GM19023 (cell line): ENCODE results near the gene KDM3B.
A peak's percentile ranks its signal among the peaks of the same experiment; 100 is the strongest.
"Not testable (repeated sequence)": the region's sequence is repeated elsewhere in the genome, so short reads cannot be mapped to it uniquely, and the experiment has no call there.

ENCODE experiments used
- ATAC-seq: cut with Tn5 transposase; IDR thresholded peaks from one replicate; pipeline ENCODE4 v1.9.1; 2021; ENCODE audit warnings: mild to moderate bottlenecking, moderate library complexity; ENCODE audit not compliant: unreplicated experiment

The KDM3B gene, protein sequence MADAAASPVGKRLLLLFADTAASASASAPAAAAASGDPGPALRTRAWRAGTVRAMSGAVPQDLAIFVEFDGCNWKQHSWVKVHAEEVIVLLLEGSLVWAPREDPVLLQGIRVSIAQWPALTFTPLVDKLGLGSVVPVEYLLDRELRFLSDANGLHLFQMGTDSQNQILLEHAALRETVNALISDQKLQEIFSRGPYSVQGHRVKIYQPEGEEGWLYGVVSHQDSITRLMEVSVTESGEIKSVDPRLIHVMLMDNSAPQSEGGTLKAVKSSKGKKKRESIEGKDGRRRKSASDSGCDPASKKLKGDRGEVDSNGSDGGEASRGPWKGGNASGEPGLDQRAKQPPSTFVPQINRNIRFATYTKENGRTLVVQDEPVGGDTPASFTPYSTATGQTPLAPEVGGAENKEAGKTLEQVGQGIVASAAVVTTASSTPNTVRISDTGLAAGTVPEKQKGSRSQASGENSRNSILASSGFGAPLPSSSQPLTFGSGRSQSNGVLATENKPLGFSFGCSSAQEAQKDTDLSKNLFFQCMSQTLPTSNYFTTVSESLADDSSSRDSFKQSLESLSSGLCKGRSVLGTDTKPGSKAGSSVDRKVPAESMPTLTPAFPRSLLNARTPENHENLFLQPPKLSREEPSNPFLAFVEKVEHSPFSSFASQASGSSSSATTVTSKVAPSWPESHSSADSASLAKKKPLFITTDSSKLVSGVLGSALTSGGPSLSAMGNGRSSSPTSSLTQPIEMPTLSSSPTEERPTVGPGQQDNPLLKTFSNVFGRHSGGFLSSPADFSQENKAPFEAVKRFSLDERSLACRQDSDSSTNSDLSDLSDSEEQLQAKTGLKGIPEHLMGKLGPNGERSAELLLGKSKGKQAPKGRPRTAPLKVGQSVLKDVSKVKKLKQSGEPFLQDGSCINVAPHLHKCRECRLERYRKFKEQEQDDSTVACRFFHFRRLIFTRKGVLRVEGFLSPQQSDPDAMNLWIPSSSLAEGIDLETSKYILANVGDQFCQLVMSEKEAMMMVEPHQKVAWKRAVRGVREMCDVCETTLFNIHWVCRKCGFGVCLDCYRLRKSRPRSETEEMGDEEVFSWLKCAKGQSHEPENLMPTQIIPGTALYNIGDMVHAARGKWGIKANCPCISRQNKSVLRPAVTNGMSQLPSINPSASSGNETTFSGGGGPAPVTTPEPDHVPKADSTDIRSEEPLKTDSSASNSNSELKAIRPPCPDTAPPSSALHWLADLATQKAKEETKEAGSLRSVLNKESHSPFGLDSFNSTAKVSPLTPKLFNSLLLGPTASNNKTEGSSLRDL (N-terminal part only)

DNA sequence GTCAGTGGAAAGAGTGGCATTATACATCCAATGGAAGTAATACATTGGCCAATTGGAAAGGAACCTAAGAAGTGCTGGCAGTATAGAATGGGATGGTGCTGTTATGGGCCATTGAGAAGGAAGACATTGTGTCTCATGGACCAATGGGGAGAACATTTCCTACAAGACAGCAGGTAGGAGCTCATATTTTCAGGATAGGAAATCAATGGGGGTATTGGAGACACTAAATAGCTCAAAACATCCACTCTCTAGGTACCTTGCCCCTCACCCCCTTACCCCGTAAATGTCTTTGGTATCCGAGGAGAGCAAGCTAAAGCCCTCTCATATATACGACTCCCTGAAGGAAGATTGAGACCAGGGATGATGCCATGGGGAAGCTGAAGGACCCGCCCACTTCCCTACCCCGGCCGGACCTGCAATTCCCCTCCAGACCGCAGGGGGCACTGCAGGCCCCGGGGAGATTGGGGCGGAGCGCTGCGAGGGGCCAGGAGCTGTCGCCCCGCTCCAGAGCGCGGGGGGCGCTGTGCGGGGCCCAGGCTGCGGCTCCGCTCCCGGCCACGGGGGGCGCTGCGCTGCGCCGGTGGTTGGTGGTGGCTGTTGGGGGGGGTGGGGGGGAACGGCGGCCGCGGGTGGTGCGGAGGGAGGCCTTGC lies at the start of gene KDM3B:
Gene KDM3B, plus strand, starts transcription at position 615 of the 651 bp plus-strand sequence. CDS start 111 bp downstream, outside the sequence.
- ATAC-seq: peak; percentile 65

DNA sequence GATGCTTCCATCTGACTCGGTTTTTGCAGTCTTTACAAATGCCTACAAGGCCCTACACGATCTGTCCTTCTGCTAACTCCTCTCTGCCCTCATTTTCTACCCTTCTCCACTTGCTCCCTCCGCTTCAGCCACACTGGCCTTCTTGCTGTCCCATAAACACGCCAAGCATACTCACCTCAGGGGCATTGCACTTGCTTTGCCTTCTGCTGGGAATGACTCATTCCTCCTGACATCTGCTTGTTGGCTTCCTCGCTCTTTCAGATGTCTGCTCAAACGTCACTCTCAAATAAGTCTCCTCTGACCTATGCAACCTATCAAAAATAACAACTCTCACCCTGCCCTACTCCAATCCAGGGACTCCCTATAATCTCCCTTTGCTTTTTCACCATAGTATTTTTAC lies 49.1 kb upstream of the KDM3B start:
- no peak for ATAC-seq

DNA sequence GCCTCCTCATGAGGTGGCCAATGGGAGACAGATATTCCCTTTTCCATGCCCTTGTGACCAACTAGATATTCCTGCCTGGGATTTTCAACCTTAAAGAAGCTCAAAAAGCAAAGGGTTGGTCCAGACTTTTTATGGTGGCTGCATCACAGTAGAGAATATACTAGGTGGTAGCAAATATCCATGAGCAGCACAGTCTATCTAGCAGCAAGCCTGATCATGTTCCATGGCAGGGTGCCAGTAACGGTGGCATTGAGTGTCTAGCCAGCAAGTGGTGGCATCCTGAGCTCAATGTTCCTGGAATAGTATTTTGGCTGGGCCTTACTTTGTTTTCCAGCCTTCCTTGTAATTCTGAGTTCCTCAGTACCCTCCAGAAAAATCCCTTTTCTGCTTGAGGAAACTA lies 46.7 kb upstream of the KDM3B start:
- ATAC-seq: no peak

DNA sequence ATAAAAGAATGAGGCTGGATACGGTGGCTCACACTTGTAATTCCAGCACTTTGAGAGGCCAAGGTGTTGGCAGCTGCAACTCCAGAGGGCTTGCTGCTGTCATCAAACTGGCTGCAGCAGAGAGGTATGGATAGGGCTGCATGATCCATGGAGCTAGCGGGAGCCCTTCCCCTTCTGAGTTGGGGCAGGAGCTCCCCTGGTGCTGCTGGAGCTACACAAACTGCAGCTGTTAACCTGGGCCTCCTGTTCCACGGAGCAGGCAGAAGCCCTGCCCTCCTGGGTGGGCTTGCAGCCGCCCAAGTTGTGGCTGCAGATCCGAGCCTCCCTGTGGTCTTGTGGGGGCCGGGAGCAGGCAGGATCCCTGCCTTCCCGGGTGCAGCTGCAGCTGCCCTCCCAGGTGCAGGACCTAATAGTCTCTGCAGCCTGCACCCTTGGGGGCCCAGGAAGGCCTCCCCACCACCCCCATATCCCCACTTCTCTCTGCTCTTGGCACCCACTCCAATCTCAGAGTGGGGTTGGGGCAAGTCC lies 36.7 kb upstream of the KDM3B start:
- ATAC-seq: no peak

DNA sequence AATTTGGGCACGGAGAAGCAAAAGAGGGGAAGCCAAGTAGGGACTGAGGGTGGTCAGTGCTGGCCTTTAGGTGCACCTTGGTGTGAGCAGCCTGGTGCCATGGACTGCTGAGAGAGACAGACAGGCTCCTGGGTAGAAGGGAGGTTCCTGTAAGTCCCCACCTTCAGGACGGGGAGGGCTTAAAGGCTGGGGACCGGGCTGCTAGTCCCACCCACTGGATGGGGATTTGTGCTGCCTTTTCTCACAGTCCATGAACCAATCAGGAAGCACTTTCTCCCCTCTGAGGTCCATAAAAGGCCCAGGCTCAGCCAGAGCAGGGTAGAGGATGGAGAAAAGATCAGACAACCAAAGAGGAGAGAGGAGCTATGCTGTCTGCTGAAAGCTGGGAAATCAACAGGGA lies 36.1 kb upstream of the KDM3B start:
- no peak for ATAC-seq

DNA sequence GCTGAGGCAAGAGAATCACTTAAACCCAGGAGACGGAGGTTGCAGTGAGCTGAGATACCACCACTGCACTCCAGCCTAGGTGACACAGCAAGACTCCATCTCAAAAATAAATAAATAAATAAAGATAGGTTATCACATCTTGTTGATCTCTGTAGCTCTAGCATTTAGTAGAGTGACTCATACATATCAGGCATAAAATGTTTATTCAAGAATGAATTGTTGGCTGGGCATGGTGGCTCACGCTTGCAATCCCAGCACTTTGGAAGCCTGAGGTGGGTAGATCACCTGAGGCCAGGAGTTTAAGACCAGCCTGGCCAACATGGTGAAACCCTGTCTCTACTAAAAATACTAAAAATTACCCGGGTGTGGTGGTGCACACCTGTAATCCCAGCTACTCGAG lies 34.3 kb upstream of the KDM3B start:
- not testable (repeated sequence) for ATAC-seq

DNA sequence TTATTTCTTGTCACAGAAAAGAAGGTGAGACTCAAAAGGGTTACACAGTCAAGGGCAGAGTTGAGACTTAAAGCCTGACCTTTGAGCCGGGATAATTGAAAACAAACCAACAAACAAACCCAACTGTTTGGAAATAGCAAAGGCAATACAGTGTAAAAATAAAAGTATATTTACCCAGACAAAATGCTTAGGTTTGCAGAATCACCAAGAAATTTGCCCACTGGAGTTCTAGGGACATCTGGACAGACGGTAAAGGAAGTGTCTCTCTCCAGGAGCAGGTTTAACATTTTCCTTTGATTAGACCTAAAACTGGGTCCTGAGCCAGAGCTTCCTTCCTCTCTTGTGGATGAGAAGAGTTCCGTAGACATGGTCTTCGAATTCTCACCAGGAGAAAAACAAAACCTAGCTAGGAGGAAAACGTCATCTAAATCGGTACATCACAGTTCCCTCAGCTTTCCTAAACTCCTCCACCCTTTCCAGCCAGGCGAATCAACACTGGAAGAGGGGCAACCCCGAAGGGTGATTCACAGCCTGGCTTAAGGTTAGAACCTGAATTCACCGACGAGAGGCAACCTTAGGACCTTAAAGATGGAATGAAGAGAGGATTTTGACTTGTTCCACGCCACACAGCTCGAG lies 21.6 kb upstream of the KDM3B start:
- ATAC-seq: no peak

DNA sequence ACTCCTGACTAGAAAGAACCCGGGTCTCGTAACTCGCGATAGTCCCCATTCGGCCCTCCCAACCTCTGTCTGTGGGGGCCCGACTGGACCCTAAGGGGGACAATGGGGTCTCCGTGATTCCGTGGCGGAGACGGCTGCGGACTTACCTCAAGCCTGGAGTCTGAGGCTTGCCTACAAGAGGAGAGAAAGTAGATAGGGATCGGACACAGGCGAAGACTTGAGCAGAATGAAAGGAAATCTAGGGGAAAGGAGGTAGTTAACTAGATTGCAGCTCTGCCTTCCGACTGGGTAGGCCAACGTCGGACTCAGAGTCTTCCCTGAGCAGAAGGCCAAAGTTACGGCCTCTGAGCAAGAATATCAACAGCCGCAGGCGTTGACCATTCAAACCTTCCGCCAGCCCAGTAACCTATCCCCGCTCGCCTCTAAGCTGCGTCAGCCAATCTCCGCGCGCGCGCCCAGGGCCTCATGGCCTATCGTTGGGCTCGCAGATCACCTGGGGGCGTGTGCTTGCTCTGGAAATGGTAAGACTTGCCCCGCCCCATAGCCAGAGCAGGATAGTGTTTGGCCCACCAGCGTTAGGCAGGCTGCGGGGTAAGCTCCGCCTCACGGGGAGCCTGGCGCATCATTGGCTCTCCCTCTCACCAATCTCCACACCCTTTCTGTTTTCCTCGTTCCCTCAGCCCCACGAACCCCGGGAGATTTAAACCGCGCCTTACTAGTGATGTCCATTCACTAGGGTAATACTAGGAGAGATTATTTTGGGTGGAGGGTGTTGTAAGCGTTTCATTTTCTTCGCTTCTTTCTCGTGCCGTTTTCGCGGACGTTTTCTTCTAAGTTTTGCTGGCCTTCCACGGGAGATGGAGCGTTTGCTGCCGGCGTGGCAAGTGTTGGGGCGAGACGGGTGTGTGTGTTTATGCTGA lies 20.8 kb upstream of the KDM3B start, which contains the start of gene CDC25C:
Gene CDC25C, minus strand, starts transcription at position 356 of the 920 bp plus-strand sequence. CDS start 624 bp downstream, outside the sequence.
- peak; percentile 99 for ATAC-seq

DNA sequence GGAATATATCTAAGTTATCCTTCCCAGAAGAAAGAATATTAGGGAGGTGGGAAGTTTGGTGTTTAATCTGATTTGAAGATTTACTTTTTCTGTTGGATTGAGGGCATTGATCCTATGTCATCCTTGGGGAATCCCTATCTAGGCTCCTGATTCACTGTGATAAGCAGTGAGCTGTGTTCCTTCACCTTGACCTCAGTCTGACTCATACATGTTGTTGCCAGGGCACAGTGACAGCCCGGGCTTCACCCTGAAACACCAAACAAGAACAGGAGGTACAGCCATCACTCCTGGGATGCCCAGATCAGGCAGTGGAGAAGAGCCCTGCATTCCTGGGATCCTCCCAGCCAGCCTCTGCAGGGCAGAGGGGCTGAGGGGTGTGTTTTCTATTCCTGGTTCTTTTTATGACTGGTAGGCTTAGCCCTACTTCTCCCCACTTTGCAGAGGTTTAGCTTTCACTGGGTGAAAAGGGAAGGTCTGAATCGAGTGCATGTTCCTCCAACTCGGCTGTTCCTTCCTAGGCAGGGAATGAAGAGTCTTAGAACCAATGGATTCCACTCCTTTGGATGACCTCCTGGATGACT lies 17.5 kb upstream of the KDM3B start:
- ATAC-seq: no peak

DNA sequence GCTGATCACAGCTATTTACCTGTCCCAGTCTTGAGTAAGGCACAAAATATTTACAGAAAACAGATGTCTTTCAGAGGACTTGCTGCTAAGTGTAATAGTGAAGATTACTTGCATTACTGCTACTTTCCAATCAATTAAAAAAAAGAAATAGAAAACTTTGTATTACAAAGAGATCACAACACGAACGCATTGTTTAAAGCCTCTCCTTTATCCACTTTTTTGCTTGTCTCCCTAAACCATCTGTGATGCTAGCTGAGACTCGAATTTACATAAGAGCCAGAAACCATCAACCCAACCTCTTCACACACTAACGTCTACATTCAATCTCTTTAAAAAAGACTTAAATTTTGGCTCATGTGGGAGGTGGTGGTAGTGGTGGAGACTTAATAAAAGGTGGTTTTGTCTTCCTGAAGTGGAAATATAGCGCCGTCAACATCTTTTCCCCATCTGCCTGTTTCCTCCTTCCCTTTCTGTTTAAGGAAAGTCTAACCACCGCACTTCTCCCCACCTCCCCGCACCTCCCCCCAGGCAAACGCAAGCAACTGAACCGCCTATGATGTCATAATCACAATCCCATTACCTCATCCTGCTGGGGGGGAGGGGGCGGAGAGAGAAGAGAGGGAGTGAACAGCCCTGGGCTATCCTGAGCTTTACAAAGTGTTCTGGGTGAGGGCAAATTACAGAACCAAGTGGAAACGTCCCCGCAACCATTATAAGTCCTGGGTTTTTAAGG lies 15.4 kb upstream of the KDM3B start:
- peak; percentile 14 for ATAC-seq

DNA sequence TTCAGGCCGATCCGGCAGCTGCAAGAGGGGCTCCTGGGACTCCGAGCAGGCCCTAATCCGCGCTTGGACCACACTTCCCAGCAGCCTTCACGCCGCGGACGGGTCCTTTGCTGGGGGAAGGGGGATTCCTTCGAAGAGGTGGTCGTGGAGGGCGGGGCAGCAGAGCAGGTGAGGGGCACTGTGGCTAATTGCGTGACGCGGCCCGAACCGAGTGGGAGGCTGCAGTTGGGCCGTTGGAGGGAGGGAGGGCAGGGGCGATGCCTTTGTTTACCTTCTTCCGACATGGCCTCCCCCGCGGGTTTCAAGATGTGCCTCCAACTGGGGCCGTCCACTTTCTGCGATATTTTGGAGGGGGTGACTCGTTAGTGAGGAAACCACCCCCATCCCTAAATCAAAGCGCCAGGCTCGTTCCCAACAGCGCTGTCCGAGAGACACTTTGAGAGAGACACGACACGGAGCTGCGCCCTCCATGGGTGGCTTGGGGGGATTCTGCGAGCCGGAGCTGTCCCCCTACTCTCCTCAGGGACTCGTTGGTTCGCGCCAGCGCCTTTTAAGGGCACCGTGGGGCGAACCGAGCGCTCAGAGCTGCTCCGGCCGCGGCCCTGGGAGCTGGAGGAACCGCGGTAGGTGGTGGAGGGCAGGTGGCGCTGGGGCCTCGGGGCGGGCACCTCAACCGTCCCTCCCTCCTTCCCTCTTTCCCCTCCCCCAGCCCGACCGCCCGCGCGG lies 14.6 kb upstream of the KDM3B start, which contains the start of gene FAM53C:
Gene FAM53C, plus strand, starts transcription at position 582 of the 726 bp plus-strand sequence. CDS start 3,070 bp downstream, outside the sequence.
- peak; percentile 85 for ATAC-seq

DNA sequence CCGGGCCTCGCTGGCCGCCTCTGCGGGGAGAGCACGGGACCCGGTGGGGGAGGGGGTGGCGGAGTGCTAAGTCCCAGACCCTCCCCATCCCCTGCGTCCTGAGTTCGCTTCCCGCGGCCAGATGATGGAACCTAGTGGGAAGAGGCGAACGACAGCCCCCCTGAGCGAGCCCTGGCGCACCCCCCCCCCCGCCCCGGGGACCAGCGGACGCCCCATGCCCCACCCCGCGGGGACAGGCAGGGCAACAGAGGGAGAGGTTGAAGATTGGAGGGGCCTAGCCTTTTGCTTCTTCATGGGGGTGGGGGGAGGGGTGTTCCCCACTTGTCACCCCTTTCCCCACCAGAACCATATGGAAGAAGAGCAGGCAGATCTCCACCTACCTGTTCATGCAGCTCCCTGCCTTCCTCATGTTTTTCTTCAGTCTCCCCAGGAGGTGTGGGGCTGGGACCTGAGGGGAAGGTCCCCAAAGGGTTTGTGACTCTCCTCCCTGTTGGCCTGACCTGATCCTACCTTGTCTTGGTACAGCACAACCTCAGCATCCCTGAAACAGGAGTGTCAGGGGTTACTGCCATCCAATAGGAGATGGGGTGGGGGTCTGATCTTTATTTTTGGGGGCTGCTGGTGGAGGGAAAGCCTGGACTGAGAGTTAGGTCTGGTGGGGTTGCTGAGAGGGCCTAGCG lies 13.9 kb upstream of the KDM3B start:
- ATAC-seq: no peak

DNA sequence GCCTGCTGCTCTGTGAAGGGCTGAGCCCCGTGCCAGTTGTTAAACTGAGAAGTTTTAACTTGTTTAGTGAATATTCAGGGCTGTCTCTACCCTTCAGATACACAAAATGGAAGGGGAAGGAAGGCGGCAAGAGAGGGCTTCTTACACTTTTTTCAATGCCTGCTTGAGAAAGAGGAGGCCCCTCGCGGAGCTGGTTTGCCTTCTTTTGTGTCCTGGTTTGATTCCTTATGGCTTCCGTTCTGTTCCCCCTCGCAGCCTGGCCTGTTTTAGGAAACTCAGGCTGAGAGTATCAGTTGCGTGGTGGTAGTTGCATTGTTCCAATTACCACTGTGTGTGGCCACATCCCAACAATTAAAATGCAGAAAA lies 13.4 kb upstream of the KDM3B start:
- no peak for ATAC-seq

DNA sequence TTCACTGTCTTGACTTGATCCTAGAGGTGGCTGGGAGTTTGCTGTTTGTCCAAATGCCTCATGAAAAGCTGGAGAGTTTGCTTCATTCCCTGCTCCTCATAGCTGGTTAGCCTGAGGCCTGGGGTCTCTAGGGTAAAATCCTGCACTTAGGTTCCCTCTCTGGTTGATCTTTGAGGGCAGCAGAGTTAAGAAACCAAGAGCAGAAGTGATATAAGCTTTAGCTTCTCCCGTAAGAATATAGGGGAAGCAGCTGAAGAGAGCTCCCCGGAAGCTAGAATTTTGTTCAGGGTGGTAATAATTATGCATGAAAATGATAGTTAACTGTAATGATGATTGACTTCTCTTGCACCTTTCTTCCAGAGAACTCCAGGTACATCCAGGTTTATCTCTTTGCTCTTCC lies 13.0 kb upstream of the KDM3B start:
- ATAC-seq: no peak

DNA sequence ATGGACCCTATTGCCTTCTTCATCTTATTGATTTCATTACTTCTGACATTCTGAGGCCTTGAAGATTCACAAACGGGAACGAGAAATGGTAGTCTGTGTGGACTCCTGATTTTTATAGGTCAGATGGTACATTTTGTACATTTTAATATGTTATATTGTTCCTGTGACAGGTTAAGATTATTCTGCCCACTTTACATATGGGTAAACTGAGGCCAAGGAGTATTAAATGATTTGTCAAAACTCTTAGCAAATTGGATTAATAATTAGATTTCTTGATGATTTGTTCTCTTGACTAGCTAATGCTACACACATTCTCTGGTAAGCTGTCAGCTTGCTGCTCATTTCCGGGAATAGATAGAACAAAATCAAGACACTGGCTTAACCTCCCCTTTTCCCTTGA lies 12.5 kb upstream of the KDM3B start:
- ATAC-seq: no peak

DNA sequence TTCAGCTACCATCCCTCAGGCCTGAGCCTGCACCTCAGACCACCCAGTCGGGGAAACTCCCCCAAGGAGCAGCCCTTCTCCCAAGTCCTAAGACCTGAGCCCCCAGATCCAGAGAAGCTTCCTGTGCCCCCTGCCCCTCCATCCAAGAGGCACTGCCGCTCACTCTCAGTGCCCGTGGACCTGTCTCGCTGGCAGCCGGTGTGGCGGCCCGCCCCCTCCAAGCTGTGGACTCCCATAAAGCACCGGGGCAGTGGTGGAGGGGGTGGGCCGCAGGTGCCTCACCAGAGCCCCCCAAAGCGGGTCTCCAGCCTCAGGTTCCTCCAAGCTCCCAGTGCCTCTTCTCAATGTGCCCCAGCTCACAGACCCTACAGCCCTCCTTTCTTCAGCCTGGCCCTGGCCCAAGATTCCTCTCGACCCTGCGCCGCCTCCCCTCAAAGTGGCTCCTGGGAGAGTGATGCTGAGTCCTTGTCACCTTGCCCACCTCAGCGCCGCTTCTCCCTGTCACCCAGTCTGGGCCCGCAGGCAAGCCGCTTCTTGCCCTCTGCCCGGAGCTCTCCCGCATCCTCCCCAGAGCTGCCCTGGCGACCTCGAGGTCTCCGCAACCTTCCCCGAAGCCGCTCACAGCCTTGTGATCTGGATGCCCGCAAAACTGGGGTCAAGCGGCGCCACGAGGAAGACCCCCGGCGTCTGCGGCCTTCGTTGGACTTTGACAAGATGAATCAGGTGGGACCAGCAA lies 7.4 kb upstream of the KDM3B start:
- no peak for ATAC-seq
